HPDE6-E6E7 (cell line): ENCODE data around the gene UCHL5.

Experiments
- DNase-seq: peaks from one replicate; pipeline ENCODE4 v3.0.0; 2011; ENCODE audit warnings: missing footprints; ENCODE audit errors: extremely low spot score

The UCHL5 gene

GRCh38 chr1:192967901-192968300 lies 91.3 kb downstream of the UCHL5 start:
- no peak for DNase-seq

GRCh38 chr1:192967211-192967877 lies 91.8 kb downstream of the UCHL5 start:
- DNase-seq = no peak

GRCh38 chr1:192966073-192966472 lies 93.1 kb downstream of the UCHL5 start:
- DNase-seq = no peak

GRCh38 chr1:192962901-192963300 lies 96.3 kb downstream of the UCHL5 start:
- DNase-seq = no peak
